GM19193 (cell line): ENCODE measurements around the gene KYAT1.

Source experiments
- POLR2A ChIP-seq: IDR thresholded peaks from 4 replicates; pipeline ENCODE4 v1.6.1; 2011; ENCODE audit not compliant: insufficient read depth, insufficient read length; ENCODE audit errors: extremely low read depth

The KYAT1 gene

GRCh38 chr9:128877852-128878251, 3.9 kb downstream of the KYAT1 start:
- TF ChIP-seq POLR2A: no peak

GRCh38 chr9:128870128-128870940, 11.4 kb downstream of the KYAT1 start:
- no peak for TF ChIP-seq POLR2A

GRCh38 chr9:128863647-128864046, 18.1 kb downstream of the KYAT1 start:
- TF ChIP-seq POLR2A: no peak

GRCh38 chr9:128862401-128862851, 19.3 kb downstream of the KYAT1 start:
- TF ChIP-seq POLR2A: no peak

- no peak for TF ChIP-seq POLR2A
Observed at GRCh38 chr9:128861501-128861900, 20.2 kb downstream of the KYAT1 start.

GRCh38 chr9:128860937-128861336, 20.8 kb downstream of the KYAT1 start:
- TF ChIP-seq POLR2A: no peak

GRCh38 chr9:128847803-128848202, 33.9 kb downstream of the KYAT1 start:
- no peak for TF ChIP-seq POLR2A

- TF ChIP-seq POLR2A: no peak
Observed at GRCh38 chr9:128846680-128847030, 35.1 kb downstream of the KYAT1 start.

- TF ChIP-seq POLR2A: no peak
Observed at GRCh38 chr9:128845186-128845931, 36.4 kb downstream of the KYAT1 start.

GRCh38 chr9:128841694-128842492, 39.9 kb downstream of the KYAT1 start:
- TF ChIP-seq POLR2A: no peak

- TF ChIP-seq POLR2A: no peak
Observed at GRCh38 chr9:128840524-128840923, 41.2 kb downstream of the KYAT1 start.

GRCh38 chr9:128838338-128838737, 43.4 kb downstream of the KYAT1 start:
- TF ChIP-seq POLR2A: no peak

- no peak for TF ChIP-seq POLR2A
Observed at GRCh38 chr9:128836509-128837145, 45.1 kb downstream of the KYAT1 start.
